Ovary (tissue), 9 donors: ENCODE measurements around the gene SLC7A5. TPM values are rescaled to one million over a fixed set of nuclear protein-coding genes. Genes with fewer than 3 reads are reported as not detected.
"Not testable (repeated sequence)": the region's sequence is repeated elsewhere in the genome, so short reads cannot be mapped to it uniquely, and the experiment has no call there.

Experiments used
- DNase-seq, 5 donors: peaks; one replicate each; pipeline ENCODE4 v3.0.0-alpha.2; 2019 to 2020
- H3K27ac ChIP-seq, 2 donors: fragments of 200-600 bp; one replicate each; pipeline versions ENCODE4 v1.5.1 to v1.8.0; 2019 to 2022
- H3K27me3 ChIP-seq: fragments of 200-600 bp; one replicate; pipeline ENCODE4 v1.8.0; 2022
- H3K36me3 ChIP-seq: fragments of 200-600 bp; sonication (generic); one replicate; pipeline ENCODE4 v1.5.1; 2019
- H3K4me1 ChIP-seq: one replicate; pipeline ENCODE4 v1.8.1; 2013; ENCODE audit warnings: mild to moderate bottlenecking, moderate library complexity; ENCODE audit not compliant: insufficient read depth
- H3K4me3 ChIP-seq: fragments of 200-600 bp; sonication (generic); one replicate; pipeline ENCODE4 v1.5.1; 2017
- H3K9me3 ChIP-seq, 2 donors: fragments of 200-600 bp in 1 of 2; sonication (generic) in 1 of 2; one replicate each; pipeline versions ENCODE4 v1.5.1 to v1.8.1; 2013 to 2019; ENCODE audit warnings: mild to moderate bottlenecking in 1 of 2, moderate library complexity in 1 of 2
- EP300 ChIP-seq: sonication (generic); formaldehyde crosslinking; IDR thresholded peaks from one replicate; pipeline ENCODE4 v1.6.1; 2017; ENCODE audit warnings: antibody characterized with exemption
- POLR2A ChIP-seq: fragments of 450-650 bp; IDR thresholded peaks from one replicate; pipeline ENCODE4 v1.6.1; 2017; ENCODE audit warnings: antibody characterized with exemption, mild to moderate bottlenecking, moderate library complexity
- WGBS, 3 donors: extraction: QIAGEN DNeasy Blood & Tissue Kit in 1 of 3; methylation state at CpG; one replicate each; pipeline versions ENCODE4 v1.1.5 to v1.1.7; 2013 to 2017; 5-methylcytosine and 5-hydroxymethylcytosine counted together
- intact Hi-C, 4 donors: fragments of 100-400 bp; cut with DNase I; formaldehyde crosslinking; loops; one replicate each; pipeline versions ENCODE4 v1.11.0 to v1.15.1; 2022 to 2023
- polyA plus RNA-seq, 2 donors: library from polyadenylated mRNA; stranded (reverse); fragments of 200-250 nt in 1 of 2; fragments of 350-450 nt in 1 of 2; fragmentation: Illumina TruSeq in 1 of 2; extraction: RNeasy Lipid Tissue Mini Kit (QIAGEN cat#74804) in 1 of 2; gene quantifications; one replicate each; pipeline ENCODE4 v1.2.3, GENCODE V29; 2013 to 2014
- total RNA-seq, 7 donors: library from RNA; depleted of rRNA in 2 of 7; stranded (reverse); fragments of >200 nt in 2 of 7; fragmentation: NEBNext Ultra II Directional in 3 of 7; extraction: Animal tissue kit (Norgen Biotek cat#: 25700) in 3 of 7; gene quantifications; one replicate each; pipeline versions ENCODE4 v1.1.0 to v1.2.4, GENCODE V29; 2016 to 2023
- TF ChIP-seq, protein P1 (sequence below), 3 donors: fragments of 450-650 bp in 2 of 3; fragments of 200-600 bp in 1 of 3; IDR thresholded peaks; one replicate each; pipeline versions ENCODE4 v1.5.1 to v1.8.0; 2016 to 2022; ENCODE audit warnings: antibody characterized with exemption in 3 of 3, mild to moderate bottlenecking in 1 of 3
- donor health status: DM: no; HTN: no; CAD: no; lungs with moderate emphysema.
- donor health status: DM: no; HTN: no; CAD: no.
- donor health status: Bipolar disorder and iron deficiency.
- donor health status: DM: yes; HTN: yes; CAD: no.
- donor health status: DM: no; HTN: no; CAD: no.
- donor health status: DM: yes; HTN: yes; CAD: no.

The SLC7A5 gene
- total and polyA plus RNA-seq, 9 donors = 3.1 to 64.3 (median 9.2) TPM

DNA sequence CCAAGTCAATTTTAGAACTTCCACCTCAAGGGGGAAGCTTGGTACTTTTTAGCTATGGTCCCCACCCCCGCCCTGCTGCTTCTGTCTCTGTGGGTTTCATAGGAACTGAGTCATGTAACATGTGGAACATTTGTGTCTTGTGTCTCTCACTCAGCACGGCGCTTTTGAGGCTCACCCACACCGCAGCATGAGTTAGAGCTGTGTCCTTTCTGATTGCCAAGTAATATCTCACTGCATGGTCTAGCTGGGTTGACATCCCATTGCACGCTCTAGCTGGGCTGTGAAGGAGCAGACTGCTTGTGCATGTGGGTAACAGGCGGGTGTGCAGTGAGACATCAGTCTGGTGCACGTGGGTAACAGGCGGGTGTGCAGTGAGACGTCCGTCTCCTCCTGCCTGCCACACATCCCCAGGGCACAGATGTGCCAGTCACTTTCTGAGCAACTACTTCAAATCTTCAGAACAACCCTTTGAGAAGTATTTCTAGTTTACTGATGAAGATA lies 26.4 kb upstream of the SLC7A5 start:
- Histone ChIP-seq H3K9me3 (no peaks in the 10 kb centered on the region), H3K27me3 (no peaks in the 10 kb centered on the region), H3K27ac (no peak overlapping the region), H3K4me1 (peaks cover 2% of the 10 kb centered on the region), H3K4me3 (no peak overlapping the region), H3K36me3 (no peaks in the 10 kb centered on the region)
- intact Hi-C loops = no loop called here
- 81 to 89% (median 82%) methylated on average over 10 of the region's 10 CpGs for WGBS, 3 donors
- TF ChIP-seq EP300 (no peak), POLR2A (no peak)
- TF ChIP-seq, protein P1, sequence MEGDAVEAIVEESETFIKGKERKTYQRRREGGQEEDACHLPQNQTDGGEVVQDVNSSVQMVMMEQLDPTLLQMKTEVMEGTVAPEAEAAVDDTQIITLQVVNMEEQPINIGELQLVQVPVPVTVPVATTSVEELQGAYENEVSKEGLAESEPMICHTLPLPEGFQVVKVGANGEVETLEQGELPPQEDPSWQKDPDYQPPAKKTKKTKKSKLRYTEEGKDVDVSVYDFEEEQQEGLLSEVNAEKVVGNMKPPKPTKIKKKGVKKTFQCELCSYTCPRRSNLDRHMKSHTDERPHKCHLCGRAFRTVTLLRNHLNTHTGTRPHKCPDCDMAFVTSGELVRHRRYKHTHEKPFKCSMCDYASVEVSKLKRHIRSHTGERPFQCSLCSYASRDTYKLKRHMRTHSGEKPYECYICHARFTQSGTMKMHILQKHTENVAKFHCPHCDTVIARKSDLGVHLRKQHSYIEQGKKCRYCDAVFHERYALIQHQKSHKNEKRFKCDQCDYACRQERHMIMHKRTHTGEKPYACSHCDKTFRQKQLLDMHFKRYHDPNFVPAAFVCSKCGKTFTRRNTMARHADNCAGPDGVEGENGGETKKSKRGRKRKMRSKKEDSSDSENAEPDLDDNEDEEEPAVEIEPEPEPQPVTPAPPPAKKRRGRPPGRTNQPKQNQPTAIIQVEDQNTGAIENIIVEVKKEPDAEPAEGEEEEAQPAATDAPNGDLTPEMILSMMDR (IDR thresholded peaks at IDR 0.05) = no peak
- DNase-seq = no peak

DNA sequence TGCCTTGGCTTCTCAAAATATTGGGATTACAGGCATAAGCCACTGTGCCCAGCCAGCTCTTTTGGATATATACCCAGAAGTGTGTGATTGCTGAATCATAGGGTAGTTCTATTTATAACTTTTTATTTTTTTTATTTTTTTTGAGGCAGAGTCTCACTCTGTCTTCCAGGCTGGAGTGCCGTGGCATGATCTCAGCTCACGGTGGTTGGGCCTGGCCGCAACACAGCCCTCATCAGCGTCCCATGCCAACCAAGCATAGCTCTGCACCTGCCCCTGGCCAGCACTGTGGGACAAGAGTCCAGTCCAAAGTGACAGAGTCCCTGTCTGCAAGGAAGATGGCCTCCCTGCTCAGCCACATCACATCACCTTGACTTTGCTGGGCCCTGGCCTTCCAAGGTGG lies 24.7 kb upstream of the SLC7A5 start:
- WGBS, 3 donors = 29 to 44% (median 38%) methylated on average over 4 of the region's 4 CpGs
- H3K4me1 ChIP-seq, H3K27ac ChIP-seq, H3K9me3 ChIP-seq, H3K4me3 ChIP-seq, DNase-seq, H3K36me3 ChIP-seq, H3K27me3 ChIP-seq: not testable (repeated sequence)
- intact Hi-C loops = loop anchor here in 1 of 4 donors (5.0 kb wide), 1 partner anchor 498 kb away; no protein-coding TSS in a partner anchor

DNA sequence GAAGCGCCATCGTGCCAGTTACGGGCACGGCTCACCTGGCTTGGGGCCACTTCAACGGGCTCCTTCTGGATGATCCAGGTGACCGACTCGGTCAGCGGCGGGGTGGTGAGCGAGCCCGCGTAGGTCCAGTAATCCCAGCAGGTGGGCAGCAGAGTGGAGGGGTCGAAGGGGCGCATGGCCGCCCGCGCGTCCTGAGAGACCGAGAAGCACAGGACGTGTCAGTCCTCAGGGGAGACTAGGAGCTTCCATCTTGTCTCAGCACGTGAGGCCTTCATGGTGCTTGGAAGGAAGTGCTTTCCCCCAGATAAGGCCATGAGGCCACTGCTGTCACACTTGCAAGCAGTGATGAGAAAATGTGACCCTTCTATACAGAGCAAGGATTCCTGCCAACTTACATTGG lies 22.5 kb upstream of the SLC7A5 start:
- H3K9me3 ChIP-seq = no peaks in the 10 kb centered on the region
- H3K4me1 ChIP-seq = peaks cover 2% of the 10 kb centered on the region
- H3K27ac ChIP-seq = no peak overlapping the region
- no peak for DNase-seq
- H3K36me3 ChIP-seq = no peaks in the 10 kb centered on the region
- 91 to 94% (median 92%) methylated on average over 21 of the region's 21 CpGs for WGBS, 3 donors
- H3K27me3 ChIP-seq = no peaks in the 10 kb centered on the region
- no peak overlapping the region for H3K4me3 ChIP-seq
- TF ChIP-seq, protein P1 (IDR thresholded peaks at IDR 0.05) = no peak
- no peak for TF ChIP-seq EP300
- no peak for TF ChIP-seq POLR2A
- intact Hi-C loops = loop anchor here in 1 of 4 donors (5.0 kb wide), 1 partner anchor 501 kb away; no protein-coding TSS in a partner anchor

DNA sequence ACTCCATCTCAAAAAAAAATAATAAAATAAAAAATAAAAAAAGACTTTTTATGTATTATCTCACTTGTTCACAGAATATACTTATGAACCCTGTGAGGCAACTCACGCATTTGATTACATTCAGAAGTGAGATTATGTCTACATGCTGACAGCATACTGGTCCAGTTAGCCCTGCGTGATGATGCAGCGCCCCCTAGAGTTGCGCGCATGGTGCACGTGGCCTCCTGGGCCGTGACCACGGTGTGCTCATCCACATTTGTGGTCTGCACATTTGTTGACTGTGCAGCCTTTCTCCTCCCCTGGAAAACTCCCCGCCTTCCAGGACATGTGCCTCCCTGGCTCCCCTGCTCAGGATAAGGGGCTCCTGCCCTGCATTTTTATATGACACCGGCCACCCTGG lies 20.5 kb upstream of the SLC7A5 start:
- not testable (repeated sequence) for H3K36me3 ChIP-seq, H3K27ac ChIP-seq, DNase-seq, H3K4me3 ChIP-seq, H3K27me3 ChIP-seq, H3K4me1 ChIP-seq, H3K9me3 ChIP-seq
- intact Hi-C loops = loop anchor here in 1 of 4 donors (5.0 kb wide), 1 partner anchor 503 kb away; no protein-coding TSS in a partner anchor
- 89 to 92% (median 92%) methylated on average over 10 of the region's 10 CpGs for WGBS, 3 donors

DNA sequence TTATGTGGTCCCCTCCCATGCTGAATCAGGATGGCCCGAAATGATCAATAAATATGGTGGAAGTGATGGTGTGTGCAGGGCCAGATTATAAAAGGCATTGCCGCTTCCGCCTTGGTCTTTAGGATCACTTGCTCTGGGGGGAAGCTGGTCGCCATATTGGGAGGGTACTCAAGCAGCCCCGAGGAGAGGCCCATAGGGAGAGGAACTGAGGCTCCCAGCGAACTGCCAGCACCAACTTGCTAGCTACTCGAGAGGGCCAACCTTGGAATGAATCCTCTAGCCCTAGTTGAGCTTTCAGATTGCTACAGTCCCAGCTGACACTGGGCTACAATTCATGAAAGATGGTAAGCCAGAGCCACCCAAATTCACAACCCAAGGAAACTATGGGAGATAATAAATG lies 19.0 kb upstream of the SLC7A5 start:
- 91 to 94% (median 91%) methylated on average over 7 of the region's 7 CpGs for WGBS, 3 donors
- not testable (repeated sequence) for H3K9me3 ChIP-seq, DNase-seq

DNA sequence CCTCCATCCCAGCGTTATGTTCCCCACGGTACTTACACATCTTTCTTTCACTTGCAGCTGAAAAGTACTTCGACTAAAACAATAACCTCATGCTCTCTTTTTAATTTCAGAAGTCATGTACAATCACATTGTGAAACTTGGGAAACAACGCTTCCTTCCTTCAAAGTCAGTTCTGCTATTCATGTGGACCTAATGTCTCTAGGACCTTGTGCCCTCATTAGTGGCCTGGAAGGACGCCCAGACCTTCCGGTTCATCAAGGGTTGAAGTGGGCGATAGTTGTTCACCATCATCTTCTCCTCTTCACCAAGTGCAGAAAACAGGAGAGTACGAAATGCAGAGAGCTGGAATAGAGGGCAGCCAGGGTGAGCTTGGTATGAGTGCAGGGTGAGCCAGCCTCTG lies 18.6 kb upstream of the SLC7A5 start:
- H3K27me3 ChIP-seq, H3K4me1 ChIP-seq, DNase-seq, H3K9me3 ChIP-seq, H3K36me3 ChIP-seq, H3K27ac ChIP-seq, intact Hi-C loops, H3K4me3 ChIP-seq: not testable (repeated sequence)
- 76 to 83% (median 78%) methylated on average over 8 of the region's 8 CpGs for WGBS, 3 donors

More for the DNA sequence above, 19.0 kb upstream of the SLC7A5 start:
- H3K4me1 ChIP-seq, intact Hi-C loops, H3K27me3 ChIP-seq, H3K4me3 ChIP-seq, H3K36me3 ChIP-seq, H3K27ac ChIP-seq: not testable (repeated sequence)

DNA sequence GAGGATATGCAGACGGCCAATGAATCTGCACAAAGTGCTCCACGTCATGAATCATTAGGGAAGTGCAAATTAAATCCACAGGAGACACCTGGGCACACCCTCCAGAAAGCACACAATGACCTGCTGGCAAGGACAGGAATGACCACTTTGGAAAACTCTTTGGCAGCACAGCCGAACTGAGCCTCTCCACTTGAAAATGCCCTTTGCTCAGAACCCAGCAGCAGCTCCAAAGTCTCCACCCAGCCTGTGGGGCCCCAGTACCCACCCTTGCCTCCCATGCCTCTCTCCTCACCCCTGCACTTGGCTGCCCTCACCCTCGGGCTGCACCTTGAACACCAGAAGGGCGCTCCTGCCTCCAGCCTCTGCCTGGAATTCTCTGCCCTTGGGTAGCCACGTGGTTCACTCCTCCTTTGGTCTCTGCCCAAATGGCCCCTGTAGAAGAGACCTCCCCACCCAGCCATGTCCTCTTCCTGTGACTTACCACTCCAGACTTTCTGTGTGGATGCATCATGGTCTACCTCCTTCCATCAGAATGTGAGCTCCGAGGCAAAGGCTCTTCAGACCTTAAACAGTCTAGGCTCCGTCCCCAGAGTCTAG lies 16.2 kb upstream of the SLC7A5 start:
- intact Hi-C loops = not testable (repeated sequence)

More for the DNA sequence above, 16.2 kb upstream of the SLC7A5 start:
- not testable (repeated sequence) for H3K36me3 ChIP-seq, H3K27ac ChIP-seq, H3K4me3 ChIP-seq, H3K9me3 ChIP-seq, H3K4me1 ChIP-seq, DNase-seq, H3K27me3 ChIP-seq
- WGBS, 3 donors = 57 to 70% (median 63%) methylated on average over 8 of the region's 8 CpGs
